GM18498 (cell line): ENCODE data around the gene RER1.

Experiments
- ATAC-seq: cut with Tn5 transposase; IDR thresholded peaks from one replicate; pipeline ENCODE4 v1.9.1; 2021; ENCODE audit warnings: mild to moderate bottlenecking, moderate library complexity; ENCODE audit not compliant: unreplicated experiment

RER1 gene

DNA sequence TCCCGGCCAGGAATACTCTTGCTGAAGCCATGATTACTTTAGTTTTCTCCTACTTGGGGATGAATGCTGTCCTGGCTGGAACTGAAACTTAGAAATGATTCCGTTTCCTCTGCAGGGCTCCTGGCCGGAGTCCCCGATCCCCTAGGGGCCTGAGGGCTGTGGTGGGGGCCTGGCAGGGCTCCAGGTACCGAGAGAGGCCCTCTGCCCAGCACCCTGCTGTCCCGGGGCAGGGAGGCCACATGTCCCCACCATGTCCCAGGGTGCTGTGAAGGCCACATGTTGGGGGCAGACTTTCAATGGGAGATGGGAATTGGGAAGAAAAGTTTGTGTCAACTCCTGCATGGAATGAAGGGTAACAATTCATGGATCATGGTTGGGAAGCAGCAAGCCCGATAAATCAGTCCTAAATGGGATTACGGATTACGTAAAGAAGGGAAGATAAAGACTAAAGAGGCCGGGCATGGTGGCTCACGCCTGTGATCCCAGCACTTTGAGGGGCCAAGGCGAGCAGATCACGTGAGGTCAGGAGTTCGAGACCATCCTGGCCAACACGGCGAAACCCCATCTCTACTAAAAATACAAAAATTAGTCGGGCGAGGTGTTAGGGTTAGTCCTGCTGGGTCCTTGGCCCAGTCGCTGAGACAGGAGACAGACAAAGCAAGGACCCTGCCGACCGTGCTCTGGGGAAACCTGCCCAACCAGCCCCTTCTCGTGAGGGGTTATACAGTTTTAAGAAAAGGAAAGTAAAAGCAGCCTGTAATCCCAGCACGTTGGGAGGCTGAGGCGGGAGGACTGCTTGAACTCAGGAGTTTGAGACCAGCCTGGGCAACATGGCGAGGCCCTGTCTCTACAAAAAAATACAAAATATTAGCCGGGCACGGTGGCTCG, 37.8 kb upstream of the RER1 start:
- no peak for ATAC-seq

DNA sequence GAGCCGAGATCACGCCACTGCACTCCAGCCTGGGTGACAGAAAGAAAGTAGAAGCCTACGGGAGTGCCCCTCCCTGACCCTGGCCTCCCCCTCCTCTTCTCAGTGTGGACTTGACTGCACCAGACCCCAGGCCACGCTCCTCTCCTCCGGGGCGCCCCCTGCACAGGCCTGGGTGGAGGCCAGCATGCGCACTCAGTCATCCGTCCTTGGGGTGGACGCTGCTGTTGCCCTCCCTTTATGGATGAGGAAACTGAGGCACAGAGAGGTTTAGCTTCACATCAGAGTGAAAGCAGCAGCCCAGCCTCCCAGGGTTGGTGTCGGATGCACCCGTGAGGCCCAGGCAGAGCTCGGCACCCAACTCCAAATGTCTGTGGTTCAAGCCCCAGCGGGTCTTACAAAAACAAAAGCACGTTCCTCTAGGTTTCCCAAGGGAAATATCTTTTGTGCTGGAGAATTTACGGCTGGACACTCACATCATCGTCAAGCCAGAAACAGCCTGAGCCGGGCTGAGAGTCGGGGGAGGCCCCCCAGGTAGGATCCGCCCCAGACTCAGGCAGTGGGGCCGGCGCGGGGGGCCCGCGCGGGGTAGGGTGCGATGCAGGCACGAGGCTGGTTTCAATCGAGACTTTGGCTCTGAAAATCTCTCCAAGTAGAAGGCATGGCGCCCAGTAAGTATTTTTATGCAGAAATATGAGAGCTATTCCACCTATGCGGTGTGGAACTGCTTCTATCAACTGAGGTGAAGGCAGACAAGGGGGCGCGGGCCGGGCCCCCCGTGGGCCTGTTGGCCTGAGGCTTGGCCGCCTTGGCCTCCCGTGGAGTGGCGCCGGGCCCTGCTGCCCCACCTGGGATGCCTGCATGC, 36.9 kb upstream of the RER1 start:
- ATAC-seq, result no peak

DNA sequence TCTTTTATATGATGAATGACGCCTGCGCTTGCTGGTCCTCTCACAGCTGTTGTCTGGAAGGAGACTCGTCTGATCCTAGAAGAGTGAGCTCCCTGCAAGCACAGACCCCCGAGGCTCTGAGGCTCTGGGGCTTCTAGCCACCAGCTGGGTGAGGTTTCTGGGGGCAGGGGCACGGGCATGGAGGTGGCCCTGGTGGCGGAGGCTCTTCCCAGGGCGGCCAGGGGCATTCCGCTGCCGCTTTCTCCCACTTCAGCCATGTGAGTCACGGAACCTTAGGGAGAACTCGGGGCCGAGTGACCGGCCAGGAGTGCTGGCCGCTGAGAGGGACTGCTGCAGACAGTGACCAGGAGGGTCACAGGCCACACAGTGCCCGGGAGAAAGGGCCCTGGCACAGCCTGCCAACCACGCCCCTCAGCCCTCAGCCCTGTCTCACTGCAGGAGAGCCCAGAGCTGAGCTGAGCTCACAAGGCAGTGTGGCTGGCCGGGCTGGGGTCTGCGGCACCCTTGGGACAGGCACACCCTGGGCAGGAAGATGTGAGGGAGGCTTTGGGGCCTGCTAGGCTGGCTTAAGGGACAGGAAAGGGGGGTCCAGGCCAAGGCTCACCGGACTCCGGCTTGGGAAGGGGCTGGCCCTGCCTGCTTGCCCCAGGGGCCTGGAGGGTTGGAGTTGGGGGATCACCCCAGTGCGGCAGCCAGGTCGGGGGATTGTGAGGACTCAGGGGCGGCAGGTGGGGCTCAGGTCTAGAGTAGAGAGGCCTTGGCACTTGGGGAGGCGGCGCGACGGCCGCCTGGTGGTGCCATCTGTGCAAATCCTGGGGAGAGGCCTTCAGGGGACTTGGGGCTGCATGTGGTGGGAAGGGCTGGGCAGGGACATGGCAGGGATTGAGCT, 36.0 kb upstream of the RER1 start:
- ATAC-seq, result no peak

DNA sequence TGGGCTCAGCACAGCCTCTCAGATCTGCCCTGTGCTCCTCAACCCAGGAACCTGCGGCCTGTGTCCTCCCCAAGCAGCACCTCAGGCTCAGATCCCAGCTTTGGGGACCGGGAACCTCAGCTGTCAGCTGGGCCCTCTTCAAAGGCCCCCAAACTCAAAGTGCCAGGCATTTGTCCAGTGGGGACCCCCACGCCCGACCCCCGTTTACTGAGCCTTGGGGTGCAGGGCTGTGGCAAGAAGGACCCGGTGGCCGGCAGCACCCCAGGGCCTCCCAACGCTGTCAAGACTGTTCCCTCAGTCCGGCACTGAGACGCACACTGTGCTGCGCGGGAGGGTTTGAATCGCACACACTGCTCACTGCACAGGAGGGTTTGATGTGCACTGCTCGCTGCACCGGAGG, 35.2 kb upstream of the RER1 start:
- ATAC-seq, result no peak

DNA sequence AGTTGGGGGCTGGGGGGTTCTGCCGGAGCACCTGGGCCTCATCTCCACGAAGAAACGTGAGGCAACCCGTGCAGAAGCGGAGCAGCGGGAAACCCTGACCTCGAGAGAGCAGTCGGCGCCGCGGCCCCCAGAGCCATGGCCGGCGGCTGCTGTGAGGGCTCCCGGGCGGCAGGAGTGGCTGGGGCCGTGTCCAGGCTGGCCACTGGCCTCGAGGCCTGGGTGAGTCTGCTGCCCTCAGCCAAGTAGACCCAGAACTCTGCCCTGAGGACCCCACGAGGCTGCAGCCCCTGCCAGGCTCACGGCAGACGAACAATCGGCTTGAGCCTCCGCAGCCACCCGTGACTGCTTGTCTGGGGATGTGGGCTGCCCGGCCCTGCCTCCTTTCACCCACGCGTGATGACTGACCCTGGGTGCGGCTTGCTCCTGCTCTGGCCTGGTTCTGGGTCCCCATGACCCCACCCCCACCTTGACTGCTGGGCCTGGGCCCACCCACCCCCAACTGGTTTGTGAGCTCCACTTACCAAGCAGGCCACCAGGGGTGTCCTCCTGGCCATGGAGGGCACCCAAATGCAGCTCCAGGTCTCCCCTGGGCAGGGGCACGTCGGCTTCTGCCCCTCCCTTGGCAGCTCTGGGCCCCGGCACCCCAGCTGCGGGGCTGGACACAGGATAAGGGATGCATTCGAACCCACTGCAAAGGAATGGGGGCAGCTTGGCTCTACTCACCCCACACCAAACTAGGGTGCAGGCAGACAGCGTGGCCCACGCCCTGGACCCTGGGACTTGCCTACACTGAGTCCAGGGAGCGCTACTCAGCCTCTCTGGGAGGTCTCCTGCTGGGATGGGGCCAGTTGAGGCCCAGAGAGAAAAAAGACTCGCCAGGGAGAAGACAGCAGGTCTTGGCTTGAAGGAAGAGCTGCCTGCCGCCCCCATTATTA, 34.5 kb upstream of the RER1 start:
- ATAC-seq, result no peak

DNA sequence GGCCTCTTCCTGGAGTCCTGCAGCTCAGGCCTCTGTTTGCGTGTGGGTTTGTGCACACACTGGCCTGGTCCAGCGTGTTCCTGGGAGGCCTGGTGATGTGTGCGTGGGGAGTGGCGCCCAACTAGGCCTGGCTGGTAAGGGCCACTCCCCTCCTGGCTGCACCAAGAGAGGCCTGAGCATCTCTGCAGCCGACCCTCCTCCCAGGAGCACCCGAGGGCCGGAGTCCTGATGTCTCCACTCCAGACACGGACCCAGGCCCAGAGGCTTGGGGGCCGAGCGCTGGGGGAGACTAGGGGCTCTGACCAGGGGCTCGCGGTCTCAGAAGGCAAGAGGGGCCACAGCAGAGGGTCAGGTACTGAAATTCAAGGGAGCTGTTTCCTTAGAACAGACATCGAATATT, 33.6 kb upstream of the RER1 start:
- ATAC-seq, result no peak

DNA sequence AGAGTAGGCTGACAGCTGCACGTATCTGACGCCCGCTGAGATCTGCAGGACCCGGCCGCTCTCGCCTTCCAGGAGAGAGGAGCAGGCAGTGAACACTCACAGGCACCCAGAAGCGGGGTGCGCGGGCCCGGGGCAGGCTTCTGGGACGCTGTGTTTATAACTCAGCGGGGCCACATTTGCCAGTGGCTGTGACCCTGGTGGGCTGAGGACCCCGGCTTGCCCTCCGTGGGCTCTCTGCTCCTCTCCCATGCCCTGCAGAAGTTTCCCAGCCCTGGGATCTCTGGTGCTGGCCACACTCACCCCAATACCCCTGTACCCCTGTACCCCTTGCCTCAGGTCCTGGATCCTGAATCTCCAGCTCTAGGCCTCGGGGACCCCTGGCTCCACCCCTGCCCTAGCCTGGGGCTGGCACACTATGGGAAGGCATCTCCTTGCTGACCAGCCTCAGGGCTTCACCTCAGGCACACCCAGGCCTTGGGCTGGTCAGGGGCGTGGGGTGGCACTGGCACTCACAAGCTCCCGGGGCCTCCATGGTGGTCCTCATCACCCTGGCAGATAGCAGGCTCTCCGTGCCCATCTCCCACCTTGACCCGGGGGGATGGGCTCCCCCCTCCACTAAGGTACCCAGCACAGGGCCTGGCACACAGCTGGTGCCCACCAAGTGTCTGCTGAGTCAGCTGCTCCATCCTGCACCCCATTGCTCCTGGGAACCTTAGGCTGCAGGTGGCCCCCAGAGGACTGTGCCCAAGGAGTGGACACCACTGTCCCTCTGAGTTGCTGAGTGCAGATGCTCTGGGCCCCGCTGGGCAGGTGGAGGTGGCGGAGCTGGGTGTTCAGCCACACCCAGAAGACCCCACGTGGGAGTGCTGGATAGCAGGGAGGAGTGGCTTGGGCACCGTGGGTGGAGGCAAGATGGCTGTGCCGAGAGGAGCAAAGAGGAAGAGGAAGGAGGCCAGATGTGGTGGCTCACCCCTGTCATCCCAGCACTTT, 32.7 kb upstream of the RER1 start:
- ATAC-seq, result no peak

DNA sequence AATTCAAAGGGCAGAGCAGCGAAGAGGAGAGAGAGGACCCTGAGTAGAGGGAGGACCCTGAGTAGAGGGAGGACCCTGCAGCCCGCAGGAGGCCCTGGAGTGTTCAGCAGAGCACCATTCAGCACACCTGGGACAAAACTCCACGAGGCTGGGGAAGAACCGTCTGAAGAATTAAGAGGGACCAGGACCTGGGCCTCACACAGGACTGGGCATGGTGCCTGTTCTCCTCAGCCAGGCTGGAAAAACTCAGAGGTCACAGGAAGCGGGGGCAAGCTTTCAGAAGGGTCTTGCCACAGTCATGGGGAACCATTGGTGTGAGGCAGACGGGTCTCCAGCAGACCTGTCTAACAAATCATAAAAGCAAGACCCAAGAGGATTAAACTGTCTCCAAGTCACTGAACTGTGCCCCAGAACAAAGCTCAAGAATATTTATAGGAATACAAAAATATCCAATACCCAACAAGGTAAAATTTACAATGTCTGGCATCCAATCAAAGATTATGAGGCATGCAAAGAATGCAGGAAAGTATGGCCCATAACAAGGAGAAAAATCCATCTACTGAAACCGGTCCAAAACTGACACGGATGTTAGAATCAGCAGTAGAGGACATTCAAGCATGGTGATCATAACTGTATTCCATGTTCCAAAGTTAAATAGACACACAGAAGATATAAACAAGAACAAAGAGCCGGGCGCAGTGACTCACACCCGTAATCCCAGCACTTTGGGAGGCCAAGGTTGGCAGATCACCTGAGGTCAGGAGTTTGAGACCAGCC, 30.9 kb upstream of the RER1 start:
- no peak for ATAC-seq

DNA sequence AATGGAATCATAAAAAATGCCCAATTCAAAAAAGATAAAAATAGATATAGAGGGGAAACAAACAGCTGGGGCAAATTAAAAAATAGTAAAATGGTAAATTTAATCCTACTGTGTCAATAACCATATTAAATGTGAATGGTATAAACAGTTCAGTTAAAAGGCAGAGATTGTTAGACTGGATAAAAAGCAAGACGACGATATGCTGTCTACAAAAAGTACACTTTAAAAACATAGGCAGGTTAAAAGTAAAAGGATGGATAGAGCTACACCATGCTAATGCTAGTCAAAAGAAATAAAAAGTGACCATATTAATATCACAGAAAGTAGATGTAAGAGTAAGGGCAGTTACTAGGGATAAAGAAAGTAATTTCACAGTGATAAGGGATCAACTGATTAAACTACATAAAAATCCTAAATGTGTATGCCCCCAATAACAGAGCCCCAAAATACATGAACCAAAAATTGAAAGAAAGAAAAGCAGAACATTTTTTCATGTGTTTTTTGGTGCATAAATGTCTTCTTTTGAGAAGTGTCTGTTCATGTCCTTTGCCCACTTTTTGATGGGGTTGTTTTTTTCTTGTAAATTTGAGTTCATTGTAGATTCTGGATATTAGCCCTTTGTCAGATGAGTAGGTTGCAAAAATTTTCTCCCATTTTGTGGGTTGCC, 27.7 kb upstream of the RER1 start:
- ATAC-seq, result no peak

DNA sequence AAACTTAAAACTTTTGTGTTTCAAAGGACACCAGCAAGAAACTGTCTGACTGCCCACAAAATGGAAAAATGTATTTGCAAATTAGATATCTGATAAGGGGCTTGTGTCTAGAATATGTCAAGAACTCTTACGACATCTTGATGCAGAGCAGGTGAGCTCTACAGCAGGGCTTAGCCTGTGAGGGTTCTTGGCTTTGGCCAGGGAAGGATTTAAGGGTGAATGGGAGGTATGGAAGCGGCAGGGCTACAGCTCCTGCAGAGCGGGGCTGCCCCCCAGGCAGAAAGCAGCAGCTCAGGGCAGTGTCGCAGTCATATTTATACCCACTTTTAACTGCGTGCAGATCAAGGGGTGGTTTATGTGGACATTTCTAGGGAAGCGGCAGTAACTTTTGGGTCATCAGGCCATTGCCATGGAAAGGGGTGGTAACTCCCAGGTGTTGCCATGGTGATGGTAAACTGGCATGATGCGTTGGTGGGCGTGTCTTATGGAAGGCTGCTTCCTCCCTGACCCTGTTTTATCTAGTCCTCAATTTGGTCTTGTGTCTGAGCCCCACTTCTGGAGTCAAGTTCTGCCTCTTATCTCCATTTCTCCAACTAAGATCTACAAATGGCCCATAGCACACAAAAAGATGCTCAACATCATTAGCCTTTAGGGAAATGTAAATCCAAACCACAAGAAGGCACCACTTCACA, 23.4 kb upstream of the RER1 start:
- ATAC-seq, result no peak

DNA sequence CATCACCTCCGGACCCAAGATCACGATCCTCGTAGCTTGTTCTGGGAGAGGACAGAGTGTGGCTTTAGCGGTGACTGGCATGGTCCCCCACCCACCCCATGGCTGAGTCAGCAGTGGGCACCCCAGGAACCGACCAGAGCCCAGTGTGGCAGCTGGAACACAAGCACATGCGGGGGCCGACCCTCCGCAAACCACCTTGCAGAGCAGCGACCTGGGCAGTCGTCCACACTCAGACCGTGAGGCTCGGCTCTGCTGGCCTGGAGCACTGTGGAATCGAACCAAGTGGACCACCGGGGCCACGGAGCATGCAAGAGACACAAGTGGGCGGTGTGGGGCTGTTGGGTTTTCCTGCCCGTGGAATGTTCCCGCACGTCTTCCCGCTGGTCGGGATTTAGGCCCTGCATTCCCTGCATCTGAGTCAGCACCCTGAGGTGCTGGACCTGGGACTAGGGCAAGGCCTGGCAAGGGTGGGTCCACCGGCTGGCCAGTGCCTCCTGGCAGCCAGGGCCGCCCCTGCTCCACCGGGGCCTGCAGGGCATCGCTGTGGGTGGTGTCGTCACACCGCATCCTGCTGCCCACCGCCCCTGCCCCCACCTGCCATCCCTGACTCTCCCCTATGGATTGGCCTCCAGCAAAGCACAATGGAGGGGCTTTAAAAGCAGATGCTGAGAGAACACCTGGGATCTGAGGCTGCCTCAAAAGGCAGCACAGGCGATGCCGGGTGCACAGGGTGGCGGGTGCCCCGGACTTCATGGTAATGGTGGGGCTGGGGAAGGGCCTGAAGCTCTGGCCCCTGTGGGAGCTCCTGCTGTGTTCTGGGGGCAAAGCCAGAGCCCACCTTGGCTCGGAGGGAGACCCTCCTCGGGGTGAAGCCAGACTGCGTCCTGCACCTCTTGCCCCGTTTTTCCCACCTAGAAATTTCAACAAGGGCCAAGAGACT, 18.8 kb upstream of the RER1 start:
- ATAC-seq, result no peak

DNA sequence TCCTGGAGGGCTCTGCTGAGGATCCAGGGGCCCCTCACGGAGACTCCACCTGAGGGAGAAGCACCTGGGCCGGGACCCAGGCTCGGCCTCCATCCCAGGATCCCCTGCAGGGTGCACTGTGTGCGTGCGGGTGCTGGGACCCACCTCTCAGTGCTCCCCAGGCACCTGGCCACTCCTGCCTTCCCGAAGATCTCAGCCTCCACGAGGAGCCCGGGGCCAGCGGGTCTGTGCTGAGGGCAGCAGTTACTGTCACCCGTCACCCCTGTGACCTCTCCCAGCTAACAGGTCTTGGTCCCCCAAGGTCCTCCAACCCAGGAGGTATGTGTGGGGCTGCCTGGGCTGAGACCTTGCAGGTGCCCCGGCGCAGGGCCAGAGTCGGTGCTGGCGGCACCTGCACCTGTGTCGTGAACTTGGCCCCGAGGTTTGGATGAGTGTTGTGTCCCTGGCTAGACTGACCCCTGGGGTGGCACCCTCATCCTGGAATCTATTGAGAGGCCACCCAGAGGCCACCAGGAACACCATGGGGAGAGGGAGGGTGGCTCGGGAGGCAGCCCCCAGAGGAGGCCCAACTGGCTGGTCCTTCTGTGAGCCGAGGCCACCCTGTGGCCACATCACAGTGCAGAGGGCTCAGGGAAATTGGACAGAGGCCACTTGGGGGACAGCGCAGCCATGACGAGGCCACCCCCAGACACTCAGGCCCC, 17.9 kb upstream of the RER1 start:
- no peak for ATAC-seq

DNA sequence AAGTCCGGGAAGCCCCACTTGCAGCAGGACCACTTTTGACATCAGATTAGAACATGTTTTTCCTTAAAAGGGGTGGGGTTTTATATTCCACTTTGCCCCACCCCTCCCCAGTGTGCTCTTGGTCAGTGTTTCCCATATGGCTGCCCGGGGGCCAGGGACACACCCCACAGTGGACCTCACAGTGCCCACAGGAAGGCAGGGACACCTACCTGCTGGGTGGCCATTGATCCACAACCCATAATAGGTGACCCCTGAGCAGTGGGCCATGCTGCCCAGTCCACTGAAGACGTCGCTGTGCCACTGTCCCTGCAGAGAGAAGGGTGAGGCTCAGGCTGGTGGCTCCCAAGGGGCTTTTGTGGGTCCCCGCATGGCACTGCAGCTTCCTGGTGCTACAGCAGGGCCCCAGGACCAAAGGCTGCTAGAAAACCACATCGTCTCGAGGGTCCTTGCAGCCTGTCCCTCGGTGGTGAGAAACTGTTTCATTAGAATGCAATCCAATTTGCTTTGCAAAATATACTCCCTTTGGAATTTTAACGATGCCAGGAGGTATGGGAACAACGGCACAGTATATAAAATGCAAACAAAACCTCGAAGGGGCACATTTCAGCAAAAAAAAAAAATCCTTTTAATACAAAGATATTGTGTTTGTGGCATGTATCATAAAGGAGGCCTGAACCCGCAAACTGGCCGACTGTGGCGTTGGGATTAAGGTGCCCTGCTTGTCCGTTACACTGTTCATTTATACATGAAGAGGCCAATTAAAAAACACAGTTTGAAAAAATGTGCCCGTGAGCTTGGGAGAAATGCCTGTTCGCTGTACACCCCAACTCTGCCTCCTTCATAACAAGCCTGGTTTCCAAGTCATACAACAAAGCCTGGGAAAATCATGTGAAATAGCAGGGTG, 17.1 kb upstream of the RER1 start:
- ATAC-seq, result no peak

DNA sequence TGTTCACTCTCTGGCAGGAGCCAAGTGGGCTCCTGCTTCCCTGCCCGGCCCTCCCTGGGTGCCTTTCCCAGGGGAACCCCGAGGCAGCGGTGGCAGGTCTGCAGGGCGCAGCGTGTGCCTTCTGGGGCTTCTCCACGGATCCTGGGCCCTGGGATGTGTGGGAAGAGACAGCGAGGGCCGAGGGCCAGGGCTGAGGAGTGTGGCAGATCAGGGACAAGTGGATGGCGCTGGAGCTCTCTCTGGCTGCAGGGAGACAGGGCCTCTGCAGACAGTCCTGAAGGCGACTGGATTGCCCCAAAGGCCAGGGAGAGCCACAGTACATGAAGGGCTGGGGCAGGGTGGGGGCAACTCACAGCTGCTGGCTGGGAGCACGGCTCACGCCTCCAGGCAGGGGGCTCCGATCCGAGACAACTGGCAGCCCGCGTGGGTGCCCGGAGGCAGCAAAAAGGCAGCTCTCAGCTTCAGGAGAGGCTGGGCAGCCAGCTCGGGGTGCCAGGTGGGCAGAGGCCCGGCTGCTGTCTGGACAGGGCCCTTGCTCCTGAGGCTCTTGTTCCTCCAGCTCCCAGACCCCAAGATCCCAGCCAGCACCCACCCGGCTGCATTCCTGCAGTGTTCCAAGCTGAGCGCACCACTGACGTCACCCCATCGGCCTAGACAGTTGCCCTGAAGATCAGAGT, 16.3 kb upstream of the RER1 start:
- ATAC-seq, result no peak
